ENCODE measurements around the gene SYDE2. TPM values are rescaled to one million over a fixed set of nuclear protein-coding genes. Genes with fewer than 3 reads are reported as not detected.

SYDE2 gene
- polyA plus RNA-seq, 1 of the 3 experiments (the other 2 are of a cell fraction): not detected

- H3K9me3 ChIP-seq: no peaks in the 10 kb centered on the region
- peaks cover 10 to 27% of the 10 kb centered on the region in 2 experiments; a peak in 3 of 4 replicates for H3K4me1 ChIP-seq (ENCODE audit: control insufficient read depth in 1 of 2, insufficient read depth in 2 of 2, low read depth in 1 of 2, low read length in 1 of 2)
- H3K79me2 ChIP-seq (ENCODE audit: insufficient read depth): no peaks in the 10 kb centered on the region
- H3K27me3 ChIP-seq (ENCODE audit: insufficient read depth): no peaks in the 10 kb centered on the region
- no peaks in the 10 kb centered on the region for H3K9me2 ChIP-seq
- no peak overlapping the region for H2AFZ ChIP-seq (ENCODE audit: low read depth)
- peaks cover 3% of the 10 kb centered on the region for H3F3A ChIP-seq (replicated peaks; ENCODE audit: insufficient read depth)
- H3K4me3 ChIP-seq (ENCODE audit: low read depth in 2 of 2, low read length in 1 of 2): no peak overlapping the region
- POLR2A ChIA-PET: no interaction called here
- CTCF ChIA-PET: interaction anchor here (1.0 to 4.3 kb wide), 5 partner anchors 10 to 300 kb away, joined by 3 to 23 read pairs (median 9); partner anchors contain the start of gene C1orf52
- DNase-seq: no peak
- H3K4me2 ChIP-seq: no peak overlapping the region
- WGBS (ENCODE audit: low lambda C conversion rate): 100% methylated on average over 1 of the region's 1 CpG
- TF ChIP-seq RXRA (IDR thresholded peaks at IDR 0.05; ENCODE audit: borderline replicate concordance, low read depth) (no peak), RCOR1 (IDR thresholded peaks at IDR 0.05; ENCODE audit: low read length) (no peak), RAD21 (IDR thresholded peaks at IDR 0.05; ENCODE audit: low read length) (no peak), TEAD4 (IDR thresholded peaks at IDR 0.05; ENCODE audit: borderline replicate concordance, insufficient read depth) (no peak), POLR2AphosphoS5 (IDR thresholded peaks at IDR 0.05; ENCODE audit: low read depth, low read length) (no peak), CTCF (IDR thresholded peaks at IDR 0.05) (no peak), NFIC (IDR thresholded peaks at IDR 0.05; ENCODE audit: borderline replicate concordance) (no peak), YY1 (IDR thresholded peaks at IDR 0.05; ENCODE audit: low read depth) (no peak), SMC3 (IDR thresholded peaks at IDR 0.05; ENCODE audit: low read depth, low read length) (no peak), USF2 (IDR thresholded peaks at IDR 0.05; ENCODE audit: borderline replicate concordance, low read depth, low read length) (no peak), JUND (IDR thresholded peaks at IDR 0.05) (no peak), RFX5 (IDR thresholded peaks at IDR 0.05; ENCODE audit: low read length) (no peak), EP300 (IDR thresholded peaks at IDR 0.05; ENCODE audit: borderline replicate concordance in 1 of 2, low read depth in 1 of 2, low read length in 1 of 2) (no peak), TAF1 (IDR thresholded peaks at IDR 0.05; ENCODE audit: borderline replicate concordance, low read depth, low read length) (no peak), TCF12 (IDR thresholded peaks at IDR 0.05) (no peak), EZH2phosphoT487 (IDR thresholded peaks at IDR 0.05; ENCODE audit: borderline replicate concordance, low read depth) (no peak), SIN3A (IDR thresholded peaks at IDR 0.05; ENCODE audit: borderline replicate concordance, low read depth, low read length) (no peak), PBX3 (IDR thresholded peaks at IDR 0.05) (no peak)
- H3K36me3 ChIP-seq (replicated peaks in 1 of 2; ENCODE audit: control insufficient read depth in 1 of 2, insufficient read depth in 2 of 2, low read length in 1 of 2): peaks cover 2% of the 10 kb centered on the region in 2 experiments
- H3K9ac ChIP-seq: no peak overlapping the region
- H3K27ac ChIP-seq (ENCODE audit: low read depth in 2 of 2, low read length in 1 of 2): no peak overlapping the region
- no peaks in the 10 kb centered on the region for H4K20me1 ChIP-seq (ENCODE audit: insufficient read depth)
These were observed 44.6 kb upstream of the SYDE2 start for GRCh38 chr1:85245456-85245855.
